ENCODE data around the gene GTF2H2C_2.
"Not testable (repeated sequence)": the region's sequence is repeated elsewhere in the genome, so short reads cannot be mapped to it uniquely, and the experiment has no call there.

The GTF2H2C_2 gene

GRCh38 chr5:70415117-70415516, at the start of gene GTF2H2C_2:
Gene GTF2H2C_2 (plus strand): TSS chr5:70415368.
- DNase-seq (ENCODE audit: low read depth in 2 of 3, low spot score in 1 of 3): not testable (repeated sequence)

GRCh38 chr5:70400984-70401686, 14.0 kb upstream of the GTF2H2C_2 start:
- DNase-seq (ENCODE audit: low read depth in 2 of 3, low spot score in 1 of 3): peak in 1 of 3 donors; percentile 54

GRCh38 chr5:70421322-70421721, 6.2 kb downstream of the GTF2H2C_2 start:
- not testable (repeated sequence) for DNase-seq (ENCODE audit: low read depth in 2 of 3, low spot score in 1 of 3)

- DNase-seq (ENCODE audit: low read depth in 2 of 3, low spot score in 1 of 3): not testable (repeated sequence)
Measured at GRCh38 chr5:70423215-70423614, 8.0 kb downstream of the GTF2H2C_2 start.

GRCh38 chr5:70438518-70438917, 23.4 kb downstream of the GTF2H2C_2 start:
- not testable (repeated sequence) for DNase-seq (ENCODE audit: low read depth in 2 of 3, low spot score in 1 of 3)

- not testable (repeated sequence) for DNase-seq (ENCODE audit: low read depth in 2 of 3, low spot score in 1 of 3)
Measured at GRCh38 chr5:70449565-70449964, 34.4 kb downstream of the GTF2H2C_2 start.

- not testable (repeated sequence) for DNase-seq (ENCODE audit: low read depth in 2 of 3, low spot score in 1 of 3)
Measured at GRCh38 chr5:70451249-70451984, 36.2 kb downstream of the GTF2H2C_2 start.

- DNase-seq (ENCODE audit: low read depth in 2 of 3, low spot score in 1 of 3): not testable (repeated sequence)
Measured at GRCh38 chr5:70457093-70457492, 41.9 kb downstream of the GTF2H2C_2 start.

- not testable (repeated sequence) for DNase-seq (ENCODE audit: low read depth in 2 of 3, low spot score in 1 of 3)
Measured at GRCh38 chr5:70459188-70459587, 44.0 kb downstream of the GTF2H2C_2 start.

GRCh38 chr5:70461984-70462383, 46.8 kb downstream of the GTF2H2C_2 start:
- not testable (repeated sequence) for DNase-seq (ENCODE audit: low read depth in 2 of 3, low spot score in 1 of 3)

GRCh38 chr5:70464019-70464637, 49.0 kb downstream of the GTF2H2C_2 start:
- DNase-seq (ENCODE audit: low read depth in 2 of 3, low spot score in 1 of 3): not testable (repeated sequence)

GRCh38 chr5:70469926-70470509, 54.9 kb downstream of the GTF2H2C_2 start:
- not testable (repeated sequence) for DNase-seq (ENCODE audit: low read depth in 2 of 3, low spot score in 1 of 3)

Data from stimulated activated CD4-positive, alpha-beta T cell treated with anti-CD3 and anti-CD28 coated beads, Interleukin-12 subunit alpha, Interleukin-12 subunit beta, amount 100 ng/mL, for 48 hours (primary cell).